HG03342 (cell line): ENCODE data around the gene TNS2.

Experiments
- ATAC-seq: cut with Tn5 transposase; IDR thresholded peaks from one replicate; pipeline ENCODE4 v1.9.1; 2021; ENCODE audit warnings: mild to moderate bottlenecking, moderate library complexity; ENCODE audit not compliant: unreplicated experiment

Gene TNS2

GRCh38 chr12:53068811-53069585 is 19.1 kb downstream of the TNS2 start:
- no peak for ATAC-seq

DNA sequence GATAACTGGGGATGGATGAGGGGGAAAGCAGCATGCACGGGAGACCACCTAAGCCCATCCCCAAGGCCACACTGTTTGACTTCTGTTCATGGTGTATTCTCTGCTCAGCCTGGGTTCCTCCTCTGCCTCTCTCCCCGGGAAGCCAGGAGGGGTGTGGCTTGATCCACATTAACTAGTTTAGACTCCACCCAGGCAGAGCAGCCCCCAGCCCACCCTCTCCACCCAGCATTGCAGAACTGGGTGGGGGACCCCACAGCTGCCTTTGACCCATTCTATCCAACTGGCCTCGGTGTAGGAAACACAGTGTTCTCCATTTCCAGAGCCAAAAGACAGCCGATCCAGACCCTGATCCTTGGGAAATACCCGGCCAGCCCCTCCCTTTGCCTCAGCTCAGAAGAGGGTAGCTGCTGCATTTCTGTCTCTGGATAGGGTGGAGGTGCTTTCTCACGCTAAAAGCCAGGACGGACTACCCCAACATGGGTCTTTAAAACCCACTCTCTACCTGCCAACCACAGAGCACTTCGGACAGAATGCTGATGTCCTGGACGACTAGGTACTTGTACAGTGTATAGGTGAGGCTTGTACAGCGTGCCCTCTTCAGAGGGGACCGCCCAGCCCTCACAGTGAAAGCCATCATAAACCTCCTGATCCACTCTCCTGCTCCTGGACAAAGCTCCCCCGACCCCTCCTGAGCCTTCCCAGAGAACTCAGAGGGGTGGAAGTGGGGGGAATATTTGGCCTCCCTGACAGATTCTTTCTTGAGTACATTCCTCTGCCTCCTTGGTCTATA is 20.0 kb downstream of the TNS2 start:
- ATAC-seq: no peak

GRCh38 chr12:53070877-53071492 is 21.1 kb downstream of the TNS2 start:
- ATAC-seq: no peak

GRCh38 chr12:53071591-53072551 is 22.0 kb downstream of the TNS2 start:
- ATAC-seq: no peak

DNA sequence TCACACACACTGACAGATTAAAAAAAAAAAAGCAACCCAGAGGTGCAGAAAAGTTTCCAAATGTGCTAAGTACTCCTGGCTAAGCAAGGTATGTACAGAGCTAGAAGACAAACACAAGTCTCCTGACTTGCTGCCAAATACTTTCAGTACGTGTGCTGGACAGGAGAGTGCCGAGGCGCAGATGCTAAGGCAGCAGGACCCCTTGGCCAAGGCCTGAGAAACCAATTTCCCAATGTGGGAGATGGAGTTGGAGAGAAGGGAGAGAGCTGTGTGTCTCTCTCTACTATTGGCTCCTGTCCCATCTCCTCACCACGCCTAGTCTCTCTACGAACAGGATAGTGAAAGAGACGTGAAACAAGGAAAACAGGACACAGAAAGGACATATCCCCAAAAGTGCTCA is 24.0 kb downstream of the TNS2 start:
- ATAC-seq: no peak

DNA sequence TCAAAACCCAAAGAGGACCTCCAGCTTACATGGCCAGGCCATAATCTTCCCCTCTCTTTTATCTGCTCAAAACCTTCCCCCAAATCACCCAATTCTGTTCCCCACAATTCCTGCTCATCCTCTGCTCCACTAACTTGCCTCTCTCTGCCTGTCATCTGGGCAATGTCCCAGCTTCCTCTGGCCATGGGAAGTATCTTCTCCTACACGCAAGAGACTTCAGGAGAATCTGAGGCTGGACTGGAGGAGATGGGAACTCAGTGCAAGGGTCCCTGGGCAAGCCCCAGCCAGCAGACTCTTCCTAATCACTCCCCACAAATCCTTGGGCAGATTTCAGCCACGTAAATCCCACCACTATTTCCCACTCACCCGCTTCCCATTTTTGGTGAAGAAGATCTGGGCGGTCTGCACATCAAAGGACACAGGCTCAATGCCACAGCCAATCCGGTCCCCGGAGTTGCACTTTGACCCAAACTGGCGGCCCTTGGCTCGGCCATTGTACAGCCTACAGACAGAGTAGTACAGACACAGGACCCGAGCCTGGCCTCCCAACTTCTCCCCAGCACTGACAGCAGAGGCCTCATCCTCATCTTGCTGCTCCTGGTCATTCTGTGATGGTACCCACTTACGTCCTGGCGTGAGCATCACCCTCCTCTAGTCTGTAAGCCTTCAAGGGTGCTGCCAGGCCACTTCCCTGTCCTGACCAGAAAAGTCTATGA is 24.6 kb downstream of the TNS2 start:
- ATAC-seq: no peak

- ATAC-seq: no peak
Observed at GRCh38 chr12:53074999-53075370, 25.1 kb downstream of the TNS2 start.

GRCh38 chr12:53076461-53076860 is 26.6 kb downstream of the TNS2 start:
- no peak for ATAC-seq

- no peak for ATAC-seq
Observed at GRCh38 chr12:53077030-53077429, 27.2 kb downstream of the TNS2 start.

- ATAC-seq: peak; percentile 24
Observed at GRCh38 chr12:53078425-53079225, 28.8 kb downstream of the TNS2 start.

DNA sequence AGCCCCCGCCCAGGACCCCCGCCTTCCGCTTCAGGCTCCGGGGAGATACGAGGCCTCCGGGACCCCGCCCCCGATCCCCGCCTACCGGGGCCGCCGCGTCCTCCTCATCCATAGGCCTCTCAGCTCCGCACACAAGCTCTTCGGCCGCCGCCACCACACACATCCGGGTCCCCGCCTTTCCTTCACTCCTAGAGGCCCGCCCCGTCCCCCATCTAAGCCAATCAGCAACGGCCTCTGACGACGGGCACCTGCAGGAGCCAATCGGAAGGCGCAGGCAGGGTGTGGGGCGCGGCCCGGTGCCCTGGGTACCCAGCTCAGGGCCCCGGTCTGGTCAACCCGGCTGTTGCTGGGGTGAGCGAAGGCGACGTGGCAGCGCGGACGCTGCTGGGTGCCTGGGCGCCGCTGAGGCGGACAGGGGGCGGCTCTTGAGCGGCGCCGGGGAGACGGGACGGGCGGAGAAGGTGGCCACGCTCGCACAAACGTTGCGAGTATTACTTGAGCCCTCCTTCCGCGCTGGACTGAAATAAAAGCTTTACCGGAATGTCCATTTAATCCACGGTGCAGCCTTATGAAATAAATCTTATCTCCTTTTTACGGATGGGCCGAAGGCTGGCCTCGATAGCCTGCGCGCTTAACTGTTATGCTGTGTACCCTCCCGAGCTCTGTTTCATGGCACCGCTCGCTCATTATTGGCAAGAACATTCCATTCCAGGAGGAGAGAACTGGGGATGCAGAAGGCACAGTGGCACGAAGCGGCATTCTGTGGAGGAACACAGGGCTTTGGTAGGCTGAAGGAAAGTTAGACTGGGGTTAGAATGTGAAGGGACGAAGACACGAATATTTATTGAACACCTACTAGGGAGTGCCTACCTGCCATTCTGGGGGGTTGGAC is 29.6 kb downstream of the TNS2 start, which contains the start of gene SPRYD3:
Gene SPRYD3 (minus strand): TSS at position 165 of the 892 bp plus-strand sequence. CDS start 57 bp downstream, at position 108.
- peak; percentile 98 for ATAC-seq

GRCh38 chr12:53082637-53083175 is 32.8 kb downstream of the TNS2 start:
- no peak for ATAC-seq

- no peak for ATAC-seq
Observed at GRCh38 chr12:53086361-53086760, 36.5 kb downstream of the TNS2 start.

DNA sequence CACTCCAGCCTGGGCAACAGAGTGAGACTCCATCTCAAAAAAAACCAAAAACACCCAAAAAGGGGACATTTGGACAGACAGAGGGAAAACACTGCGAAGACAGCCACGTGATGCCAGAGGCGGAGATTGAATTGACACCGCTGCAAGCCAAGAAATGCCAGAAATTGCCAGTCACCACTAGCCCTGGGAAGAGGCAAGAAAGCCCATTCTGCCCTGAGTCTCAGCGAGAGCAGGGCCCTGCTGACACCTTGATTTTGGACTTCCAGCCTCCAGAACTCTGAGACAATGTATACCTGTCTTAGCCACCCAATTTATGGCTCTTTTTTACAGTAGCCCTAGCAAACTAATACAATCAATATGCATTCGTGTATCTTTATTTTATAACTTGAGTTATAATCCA is 40.2 kb downstream of the TNS2 start:
- ATAC-seq: no peak

GRCh38 chr12:53090554-53090953 is 40.7 kb downstream of the TNS2 start:
- ATAC-seq: no peak

- ATAC-seq: no peak
Observed at GRCh38 chr12:53091756-53092155, 41.9 kb downstream of the TNS2 start.

GRCh38 chr12:53093777-53094393 is 44.0 kb downstream of the TNS2 start:
- ATAC-seq: no peak
